Vagina (tissue), 2 donors: ENCODE data around the gene CHL1.

Source experiments
- CTCF ChIP-seq, 3 experiments: fragments of 450-650 bp in 2 of 3; fragments of 200-600 bp in 1 of 3; sonication (generic) in 1 of 3; IDR thresholded peaks; one replicate each; pipeline ENCODE4 v1.5.1; 2017 to 2019; ENCODE audit warnings: antibody characterized with exemption in 3 of 3, mild to moderate bottlenecking in 2 of 3, moderate library complexity in 2 of 3
- POLR2A ChIP-seq, 2 donors: fragments of 450-650 bp; IDR thresholded peaks; one replicate each; pipeline ENCODE4 v1.6.1; 2017; ENCODE audit warnings: antibody characterized with exemption in 2 of 2, mild to moderate bottlenecking in 2 of 2, moderate library complexity in 2 of 2
- POLR2AphosphoS5 ChIP-seq, 2 donors: sonication (generic); formaldehyde crosslinking; IDR thresholded peaks; one replicate each; pipeline ENCODE4 v1.9.0; 2017; ENCODE audit warnings: antibody characterized with exemption in 2 of 2, mild to moderate bottlenecking in 2 of 2, low read depth in 1 of 2; ENCODE audit not compliant: insufficient read depth in 1 of 2

DNA sequence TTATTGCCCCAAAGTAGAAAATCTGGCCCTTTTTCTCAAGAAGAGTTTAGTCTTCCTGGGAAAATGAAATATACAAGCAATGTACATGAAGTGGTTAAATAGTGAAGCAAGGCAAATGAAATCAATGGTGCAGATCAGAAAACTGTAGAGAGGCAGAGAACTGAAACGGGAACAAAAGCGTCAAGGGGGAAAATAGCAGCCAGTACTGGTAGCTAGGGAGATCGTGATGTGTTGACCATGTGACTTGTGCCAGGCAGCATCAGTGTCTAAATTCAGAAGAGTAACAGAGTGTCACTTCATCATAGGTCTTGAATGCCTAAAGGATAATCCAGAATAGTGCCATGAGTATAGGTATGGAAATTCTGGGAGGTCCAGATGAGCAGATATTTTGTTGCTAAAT is 163.1 kb downstream of the CHL1 start:
- TF ChIP-seq CTCF (IDR thresholded peaks at IDR 0.05) (no peak), POLR2AphosphoS5 (IDR thresholded peaks at IDR 0.05; ENCODE audit: insufficient read depth in 1 of 2, low read depth in 1 of 2) (no peak), POLR2A (IDR thresholded peaks at IDR 0.05) (no peak)
